GM12892 (cell line): ENCODE measurements around the gene MYL10.
"Not testable (repeated sequence)": the region's sequence is repeated elsewhere in the genome, so short reads cannot be mapped to it uniquely, and the experiment has no call there.

Source experiments
- DNase-seq: peaks from one replicate; pipeline ENCODE4 v3.0.0; 2011; ENCODE audit not compliant: insufficient read length
- FAIRE-seq: peaks from 2 replicates; lab custom pipeline; 2011; peaks lifted over from hg19 to GRCh38; lab: Jason Lieb, UNC
- POLR2A ChIP-seq: IDR thresholded peaks from 2 replicates; pipeline ENCODE4 v1.6.1; 2011; ENCODE audit warnings: low read depth, low read length, control low read depth
- POLR2AphosphoS5 ChIP-seq: IDR thresholded peaks from 2 replicates; pipeline ENCODE4 v1.6.1; 2011; ENCODE audit warnings: low read depth, low read length, control low read depth
- TAF1 ChIP-seq: IDR thresholded peaks from 2 replicates; pipeline ENCODE4 v1.6.1; 2011; ENCODE audit warnings: low read depth, mild to moderate bottlenecking, control low read depth, low read length, borderline replicate concordance

MYL10 gene

GRCh38 chr7:101645951-101646350 is 16.9 kb upstream of the MYL10 start:
- DNase-seq, result no peak

GRCh38 chr7:101644879-101645278 is 15.8 kb upstream of the MYL10 start:
- no peak for TF ChIP-seq POLR2A
- no peak for TF ChIP-seq TAF1
- TF ChIP-seq POLR2AphosphoS5, result no peak
- DNase-seq (no peak), FAIRE-seq (no peak)

More at GRCh38 chr7:101645951-101646350, 16.9 kb upstream of the MYL10 start:
- no peak for TF ChIP-seq TAF1
- no peak for TF ChIP-seq POLR2A
- TF ChIP-seq POLR2AphosphoS5, result no peak
- no peak for FAIRE-seq

GRCh38 chr7:101639127-101639526 is 10.0 kb upstream of the MYL10 start:
- DNase-seq, FAIRE-seq: not testable (repeated sequence)

GRCh38 chr7:101636822-101637623 is 7.9 kb upstream of the MYL10 start:
- FAIRE-seq, result no peak
- DNase-seq, result no peak

GRCh38 chr7:101635484-101635883 is 6.4 kb upstream of the MYL10 start:
- DNase-seq (no peak), FAIRE-seq (no peak)

More at GRCh38 chr7:101636822-101637623, 7.9 kb upstream of the MYL10 start:
- TF ChIP-seq POLR2A, result no peak
- no peak for TF ChIP-seq POLR2AphosphoS5
- no peak for TF ChIP-seq TAF1

GRCh38 chr7:101634196-101634717 is 5.2 kb upstream of the MYL10 start:
- no peak for DNase-seq
- FAIRE-seq, result no peak

More at GRCh38 chr7:101635484-101635883, 6.4 kb upstream of the MYL10 start:
- TF ChIP-seq POLR2A (no peak), TAF1 (no peak), POLR2AphosphoS5 (no peak)

GRCh38 chr7:101633511-101633910 is 4.4 kb upstream of the MYL10 start:
- FAIRE-seq (no peak), DNase-seq (no peak)
- TF ChIP-seq POLR2A (no peak), TAF1 (no peak), POLR2AphosphoS5 (no peak)

More at GRCh38 chr7:101634196-101634717, 5.2 kb upstream of the MYL10 start:
- TF ChIP-seq POLR2AphosphoS5 (no peak), TAF1 (no peak), POLR2A (no peak)

GRCh38 chr7:101632641-101633040 is 3.5 kb upstream of the MYL10 start:
- TF ChIP-seq TAF1, result no peak
- TF ChIP-seq POLR2A, result no peak
- TF ChIP-seq POLR2AphosphoS5, result no peak
- FAIRE-seq (no peak), DNase-seq (no peak)

- DNase-seq (no peak), FAIRE-seq (no peak)
- TF ChIP-seq TAF1 (no peak), POLR2A (no peak), POLR2AphosphoS5 (no peak)
Observed at GRCh38 chr7:101631224-101631714, 2.2 kb upstream of the MYL10 start.

GRCh38 chr7:101630591-101630990 is 1.5 kb upstream of the MYL10 start:
- TF ChIP-seq TAF1 (no peak), POLR2AphosphoS5 (no peak), POLR2A (no peak)
- no peak for FAIRE-seq

GRCh38 chr7:101628522-101628921 is 574 bp downstream of the MYL10 start:
- DNase-seq (no peak), FAIRE-seq (no peak)
- TF ChIP-seq POLR2A (no peak), POLR2AphosphoS5 (no peak), TAF1 (no peak)

More at GRCh38 chr7:101630591-101630990, 1.5 kb upstream of the MYL10 start:
- DNase-seq, result no peak

GRCh38 chr7:101626758-101627157 is 2.3 kb downstream of the MYL10 start:
- TF ChIP-seq POLR2AphosphoS5 (no peak), TAF1 (no peak), POLR2A (no peak)
- FAIRE-seq (no peak), DNase-seq (no peak)

- no peak for DNase-seq
- no peak for FAIRE-seq
- TF ChIP-seq TAF1, result no peak
- TF ChIP-seq POLR2AphosphoS5, result no peak
- no peak for TF ChIP-seq POLR2A
Observed at GRCh38 chr7:101626069-101626671, 2.9 kb downstream of the MYL10 start.
